Measurements from ENCODE around the gene PRC1. TPM values are rescaled to one million over a fixed set of nuclear protein-coding genes. Genes with fewer than 3 reads are reported as not detected.

PRC1 gene, protein sequence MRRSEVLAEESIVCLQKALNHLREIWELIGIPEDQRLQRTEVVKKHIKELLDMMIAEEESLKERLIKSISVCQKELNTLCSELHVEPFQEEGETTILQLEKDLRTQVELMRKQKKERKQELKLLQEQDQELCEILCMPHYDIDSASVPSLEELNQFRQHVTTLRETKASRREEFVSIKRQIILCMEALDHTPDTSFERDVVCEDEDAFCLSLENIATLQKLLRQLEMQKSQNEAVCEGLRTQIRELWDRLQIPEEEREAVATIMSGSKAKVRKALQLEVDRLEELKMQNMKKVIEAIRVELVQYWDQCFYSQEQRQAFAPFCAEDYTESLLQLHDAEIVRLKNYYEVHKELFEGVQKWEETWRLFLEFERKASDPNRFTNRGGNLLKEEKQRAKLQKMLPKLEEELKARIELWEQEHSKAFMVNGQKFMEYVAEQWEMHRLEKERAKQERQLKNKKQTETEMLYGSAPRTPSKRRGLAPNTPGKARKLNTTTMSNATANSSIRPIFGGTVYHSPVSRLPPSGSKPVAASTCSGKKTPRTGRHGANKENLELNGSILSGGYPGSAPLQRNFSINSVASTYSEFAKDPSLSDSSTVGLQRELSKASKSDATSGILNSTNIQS
- total RNA-seq: 10 to 100 TPM; 12.1 to 31.0 (median 14.9) TPM

DNA sequence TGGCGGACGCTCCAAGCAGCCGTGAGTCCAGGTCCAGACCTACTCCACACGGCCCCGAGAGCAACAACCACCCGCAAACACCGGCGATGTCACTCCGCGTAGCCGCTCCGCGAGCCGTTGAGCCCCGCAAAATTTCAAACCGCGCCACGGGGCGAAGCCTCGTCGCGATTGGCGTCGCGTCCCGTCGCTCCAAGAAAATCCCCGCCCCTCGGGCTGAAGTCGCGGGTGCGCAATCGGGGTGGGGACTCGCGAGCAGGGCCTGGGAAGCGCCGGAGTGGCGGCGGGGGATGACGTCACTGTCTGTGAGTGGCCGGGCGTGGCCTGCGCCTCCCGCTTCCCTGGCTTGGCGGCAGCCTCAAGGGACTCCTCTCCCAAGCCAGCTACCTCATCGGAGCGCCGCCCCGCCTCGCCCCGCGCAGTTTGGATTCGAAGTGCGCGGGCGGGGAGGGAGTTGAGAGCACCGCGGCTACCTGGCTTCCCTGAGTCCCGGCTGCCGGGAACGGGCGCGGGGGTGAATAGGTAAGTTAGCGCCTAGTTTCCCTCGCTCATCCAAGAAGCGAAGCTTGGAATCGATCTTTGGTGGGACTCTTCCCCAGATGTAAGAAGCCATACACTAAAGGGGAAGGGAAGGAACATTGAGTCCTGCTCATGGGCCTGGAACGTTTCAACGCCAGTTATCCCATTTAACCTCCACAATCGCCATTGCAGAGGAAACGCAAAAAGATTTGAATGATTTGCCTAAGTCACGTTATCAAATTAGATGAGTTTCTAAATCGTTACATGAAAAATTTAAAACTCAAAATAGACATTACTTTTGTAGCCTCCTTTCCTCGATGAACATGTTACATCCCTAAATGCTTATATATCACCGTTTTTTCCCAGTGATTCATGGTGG is at the start of gene PRC1:
TSS of gene PRC1 (minus strand) at position 119 of the 895 bp plus-strand sequence. CDS start at position 1, 118 bp downstream.
- H3K4me1 ChIP-seq: peaks cover 0 to 17% (median 0%) of the 10 kb centered on the region in 4 donors
- peak within 1 kb of the TSS; percentile 87 to 98 (median 92) for H3K27ac ChIP-seq
- peak within 1 kb of the TSS; percentile 80 to 89 (median 84) for H3K4me3 ChIP-seq
- H3K27me3 ChIP-seq: no peaks in the 10 kb centered on the region
- TF ChIP-seq EP300 (IDR thresholded peaks at IDR 0.05) (peak; percentile 78 to 95), POLR2A (IDR thresholded peaks at IDR 0.05) (peak; percentile 42 to 92)
- TF ChIP-seq, protein P1, sequence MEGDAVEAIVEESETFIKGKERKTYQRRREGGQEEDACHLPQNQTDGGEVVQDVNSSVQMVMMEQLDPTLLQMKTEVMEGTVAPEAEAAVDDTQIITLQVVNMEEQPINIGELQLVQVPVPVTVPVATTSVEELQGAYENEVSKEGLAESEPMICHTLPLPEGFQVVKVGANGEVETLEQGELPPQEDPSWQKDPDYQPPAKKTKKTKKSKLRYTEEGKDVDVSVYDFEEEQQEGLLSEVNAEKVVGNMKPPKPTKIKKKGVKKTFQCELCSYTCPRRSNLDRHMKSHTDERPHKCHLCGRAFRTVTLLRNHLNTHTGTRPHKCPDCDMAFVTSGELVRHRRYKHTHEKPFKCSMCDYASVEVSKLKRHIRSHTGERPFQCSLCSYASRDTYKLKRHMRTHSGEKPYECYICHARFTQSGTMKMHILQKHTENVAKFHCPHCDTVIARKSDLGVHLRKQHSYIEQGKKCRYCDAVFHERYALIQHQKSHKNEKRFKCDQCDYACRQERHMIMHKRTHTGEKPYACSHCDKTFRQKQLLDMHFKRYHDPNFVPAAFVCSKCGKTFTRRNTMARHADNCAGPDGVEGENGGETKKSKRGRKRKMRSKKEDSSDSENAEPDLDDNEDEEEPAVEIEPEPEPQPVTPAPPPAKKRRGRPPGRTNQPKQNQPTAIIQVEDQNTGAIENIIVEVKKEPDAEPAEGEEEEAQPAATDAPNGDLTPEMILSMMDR (IDR thresholded peaks at IDR 0.05): peak in 1 of 5 experiments; percentile 22
- WGBS, 2 donors: 0 to 1% methylated on average over 28 to 62 of the region's 75 CpGs
- no peaks in the 10 kb centered on the region for H3K9me3 ChIP-seq
- H3K36me3 ChIP-seq: peaks cover 0 to 29% (median 3%) of the 10 kb centered on the region in 3 donors
- DNase-seq (ENCODE audit: low spot score in 2 of 2): peak; percentile 93 to 94

DNA sequence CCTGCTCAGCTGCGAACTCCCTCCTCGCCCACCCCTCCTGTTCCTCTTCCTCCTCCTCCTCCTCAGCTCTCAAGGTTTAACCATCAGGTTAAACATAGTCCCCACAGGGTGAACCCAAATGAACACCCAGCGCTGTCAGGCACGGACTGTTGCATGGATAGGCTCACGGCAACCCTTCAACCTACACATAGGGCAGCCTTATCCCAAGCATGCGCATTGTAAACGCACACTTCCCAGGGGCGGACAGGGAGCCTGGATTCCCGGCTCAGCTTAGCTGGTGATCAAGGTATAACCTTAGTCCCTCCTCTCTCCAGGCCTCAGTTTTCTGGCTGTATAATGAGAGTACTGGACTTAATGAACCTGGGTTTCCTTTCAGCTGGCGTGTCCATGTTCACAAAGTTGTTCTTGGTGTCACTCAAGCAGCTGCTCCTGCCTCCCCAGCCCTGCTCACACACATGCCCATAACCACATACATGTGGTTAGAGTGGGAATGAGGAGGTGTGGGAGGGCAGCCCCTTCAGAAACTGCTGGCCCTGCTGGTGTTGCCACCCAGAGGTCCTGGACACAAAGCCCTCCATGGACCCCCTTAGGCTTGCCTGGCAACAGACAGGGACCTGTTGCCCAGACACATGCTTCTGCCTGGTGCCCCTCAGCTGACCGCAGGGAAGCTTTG is 49.0 kb upstream of the PRC1 start:
- H3K4me3 ChIP-seq: no peak overlapping the region
- TF ChIP-seq EP300 (IDR thresholded peaks at IDR 0.05): no peak
- TF ChIP-seq POLR2A (IDR thresholded peaks at IDR 0.05): no peak
- TF ChIP-seq, protein P1 (IDR thresholded peaks at IDR 0.05): no peak
- no peaks in the 10 kb centered on the region for H3K27me3 ChIP-seq
- H3K9me3 ChIP-seq: no peaks in the 10 kb centered on the region
- no peak overlapping the region for H3K27ac ChIP-seq
- 82 to 90% methylated on average over 11 of the region's 11 CpGs for WGBS, 2 donors
- no peak for DNase-seq (ENCODE audit: low spot score in 2 of 2)
- peaks cover 0 to 4% (median 0%) of the 10 kb centered on the region in 4 donors for H3K4me1 ChIP-seq
- no peaks in the 10 kb centered on the region for H3K36me3 ChIP-seq

DNA sequence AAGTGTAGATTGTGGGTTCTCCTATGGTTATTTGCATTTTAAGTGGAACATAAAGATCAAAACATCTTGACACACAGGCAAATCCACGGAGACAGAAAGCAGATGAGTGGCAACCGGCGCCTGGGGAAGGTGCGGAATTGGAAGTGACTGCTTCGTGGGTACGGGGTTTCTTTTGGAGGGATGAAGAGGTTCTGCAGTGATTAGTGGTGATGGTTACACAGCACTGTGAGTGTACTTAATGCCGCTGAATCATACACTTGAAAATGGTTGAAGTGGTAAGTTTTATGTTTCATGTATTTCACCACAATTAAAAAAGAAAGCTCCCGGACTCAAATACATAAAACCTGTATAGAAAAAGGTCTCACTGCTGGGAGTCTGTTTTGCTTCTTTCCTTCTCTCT is 46.5 kb upstream of the PRC1 start:
- H3K27ac ChIP-seq: no peak overlapping the region
- no peak overlapping the region for H3K4me3 ChIP-seq
- no peaks in the 10 kb centered on the region for H3K4me1 ChIP-seq
- H3K36me3 ChIP-seq: no peaks in the 10 kb centered on the region
- no peaks in the 10 kb centered on the region for H3K27me3 ChIP-seq
- H3K9me3 ChIP-seq: no peaks in the 10 kb centered on the region
- TF ChIP-seq POLR2A (IDR thresholded peaks at IDR 0.05) (no peak), EP300 (IDR thresholded peaks at IDR 0.05) (no peak)
- TF ChIP-seq, protein P1 (IDR thresholded peaks at IDR 0.05): no peak
- 72 to 80% methylated on average over 8 of the region's 8 CpGs for WGBS, 2 donors
- no peak for DNase-seq (ENCODE audit: low spot score in 2 of 2)

DNA sequence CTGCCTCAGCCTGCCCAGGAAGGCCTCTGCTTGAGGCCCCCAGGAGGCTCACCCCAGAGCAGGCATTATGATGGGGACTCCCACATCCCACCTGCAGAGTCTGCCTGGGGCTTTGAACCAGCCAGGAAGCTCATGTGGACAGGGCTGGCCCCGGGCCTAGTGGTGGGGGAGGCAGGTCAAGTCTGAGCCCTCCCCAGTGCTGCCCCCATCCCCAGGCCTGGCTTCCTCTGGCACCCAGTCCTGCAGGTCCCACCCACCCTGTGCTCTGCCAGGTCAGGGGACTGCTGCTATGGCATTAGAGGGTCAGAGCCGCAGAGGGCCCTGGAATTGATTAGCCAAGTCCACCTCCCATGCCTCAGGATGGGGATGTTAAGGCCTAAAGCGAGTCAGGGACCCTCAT is 45.7 kb upstream of the PRC1 start:
- DNase-seq (ENCODE audit: low spot score in 2 of 2): no peak
- Histone ChIP-seq H3K36me3 (no peaks in the 10 kb centered on the region), H3K4me1 (no peaks in the 10 kb centered on the region), H3K27ac (no peak overlapping the region), H3K4me3 (no peak overlapping the region), H3K9me3 (no peaks in the 10 kb centered on the region), H3K27me3 (no peaks in the 10 kb centered on the region)
- TF ChIP-seq POLR2A (IDR thresholded peaks at IDR 0.05) (no peak), EP300 (IDR thresholded peaks at IDR 0.05) (no peak)
- TF ChIP-seq, protein P1 (IDR thresholded peaks at IDR 0.05): no peak
- 50 to 77% methylated on average over 3 of the region's 3 CpGs for WGBS, 2 donors
